Hematopoietic multipotent progenitor cell treated with erythropoietin and hydrocortisone succinate and interleukin-3 and kit ligand, for 8 days (in vitro differentiated cells): ENCODE results near the gene SAMD5.
A peak's percentile ranks its signal among the peaks of the same experiment; 100 is the strongest.

Source experiments
- DNase-seq: peaks from one replicate; pipeline ENCODE4 v3.0.0-alpha.2; 2015

SAMD5 gene

DNA sequence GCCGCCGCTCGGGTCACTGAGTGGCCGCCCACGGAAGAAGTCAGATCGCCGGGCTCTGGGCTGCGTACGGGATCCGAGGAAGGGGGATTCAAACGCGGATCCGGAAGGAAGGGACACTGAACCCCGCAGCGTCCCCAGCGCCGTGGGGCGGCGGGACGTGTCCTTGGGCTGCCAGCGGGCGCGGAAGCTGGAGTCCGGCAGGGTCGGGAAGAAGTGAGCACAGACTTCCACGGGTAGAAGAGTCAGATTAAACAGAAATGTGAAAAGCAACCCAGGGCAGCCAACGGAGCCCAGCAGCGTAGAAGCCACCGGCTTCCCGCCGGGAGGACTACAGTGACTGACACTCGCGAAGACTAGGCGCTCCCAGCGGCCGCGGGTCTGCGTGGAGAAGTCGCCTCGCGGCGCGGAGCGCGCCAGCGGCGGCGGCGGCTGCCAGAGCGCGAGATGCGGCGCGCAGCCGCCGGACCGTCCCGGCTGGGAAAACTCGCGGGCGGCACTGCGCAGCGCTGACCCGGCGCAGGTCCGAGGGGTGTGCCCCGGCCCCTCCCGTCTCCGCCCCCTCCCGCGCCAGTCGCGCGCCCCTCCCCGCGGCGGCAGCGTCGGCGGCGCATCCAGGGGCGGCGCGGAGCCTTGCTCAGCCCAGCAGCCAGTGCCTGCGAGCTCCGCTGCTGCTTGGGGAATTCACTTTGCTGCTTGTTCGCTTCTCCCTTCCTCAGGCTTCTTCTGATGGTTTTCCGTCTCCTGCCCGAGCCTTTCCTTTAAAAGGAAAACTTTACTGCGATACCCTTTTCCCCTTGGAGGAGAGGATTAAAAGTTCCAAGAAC lies at the start of gene SAMD5:
Gene SAMD5 (plus strand): TSS at position 649 of the 824 bp plus-strand sequence. CDS start 239 bp downstream, outside the sequence.
- DNase-seq, result peak; percentile 8

DNA sequence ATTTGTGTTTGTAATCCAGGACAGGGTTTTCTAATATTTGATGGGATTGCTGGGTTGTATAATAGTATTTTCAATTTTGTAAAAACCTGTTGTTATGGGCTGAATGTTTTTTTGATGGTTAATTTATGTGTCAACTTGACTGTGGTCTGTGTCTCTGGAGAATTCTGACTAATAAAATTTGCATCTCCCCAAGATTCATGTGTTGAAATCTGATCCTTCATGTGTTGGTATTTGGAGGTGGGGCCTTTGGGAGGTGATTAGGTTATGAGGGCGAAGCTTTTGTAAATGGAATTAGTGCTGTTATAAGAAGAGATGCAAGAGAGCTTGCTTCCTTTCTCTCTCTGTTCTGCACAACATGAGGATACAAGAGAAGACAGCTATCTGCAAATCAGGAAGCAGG lies 48.7 kb upstream of the SAMD5 start:
- no peak for DNase-seq

DNA sequence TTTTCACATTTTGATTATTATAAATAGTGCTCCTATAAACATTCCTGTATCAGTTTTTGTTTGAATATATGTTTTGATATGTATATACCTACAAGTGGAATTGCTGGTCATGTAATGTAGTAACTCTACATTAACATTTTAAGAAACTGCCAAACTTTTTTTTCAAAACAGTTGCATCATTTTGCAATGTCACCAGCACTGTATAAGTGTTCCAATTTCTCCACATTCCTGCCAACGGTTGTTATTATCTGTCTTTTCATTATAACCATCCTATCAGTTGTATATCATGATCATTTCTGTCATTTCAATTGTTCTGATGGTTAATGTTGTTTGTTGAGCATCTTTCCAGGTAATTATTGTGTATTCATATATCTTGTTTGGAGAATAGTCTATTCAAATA lies 44.8 kb upstream of the SAMD5 start:
- DNase-seq, result no peak

DNA sequence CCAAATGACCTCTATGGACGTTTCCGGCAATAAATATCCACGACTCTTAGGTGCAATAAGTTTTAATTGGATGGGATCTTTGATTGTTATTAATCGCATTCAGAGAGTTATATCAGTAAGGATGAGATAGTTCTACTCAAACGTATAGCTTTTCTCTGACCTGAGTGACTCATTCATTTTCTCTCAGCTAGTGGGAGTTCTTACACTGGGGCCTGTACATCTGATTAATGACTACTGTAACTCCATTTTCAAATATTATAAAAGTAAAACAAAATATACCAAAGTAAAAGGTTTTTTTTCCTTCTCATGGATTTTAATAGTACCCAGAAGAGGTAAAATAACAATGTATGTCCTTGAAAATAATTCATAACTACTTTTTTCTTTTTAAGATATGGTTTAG lies 41.1 kb upstream of the SAMD5 start:
- DNase-seq, result no peak

DNA sequence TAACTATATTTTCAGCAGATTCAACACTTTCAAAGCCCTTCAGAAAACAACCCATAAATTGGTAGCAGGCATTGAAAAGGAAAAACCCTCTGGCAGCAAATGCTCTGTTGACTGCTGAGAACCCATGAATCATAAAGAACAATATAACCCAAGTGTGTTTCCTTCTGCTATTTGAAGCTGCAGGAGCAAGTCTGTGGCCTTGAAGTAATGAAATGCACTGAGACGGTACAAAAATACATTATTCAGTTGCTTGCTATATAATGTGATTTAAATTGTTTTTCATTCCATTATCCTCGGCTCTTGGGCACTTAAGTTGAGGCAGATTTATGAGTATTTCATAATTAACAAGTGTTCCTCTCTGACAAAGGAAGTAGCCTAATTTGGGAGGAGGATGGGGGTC lies 40.6 kb upstream of the SAMD5 start:
- no peak for DNase-seq

DNA sequence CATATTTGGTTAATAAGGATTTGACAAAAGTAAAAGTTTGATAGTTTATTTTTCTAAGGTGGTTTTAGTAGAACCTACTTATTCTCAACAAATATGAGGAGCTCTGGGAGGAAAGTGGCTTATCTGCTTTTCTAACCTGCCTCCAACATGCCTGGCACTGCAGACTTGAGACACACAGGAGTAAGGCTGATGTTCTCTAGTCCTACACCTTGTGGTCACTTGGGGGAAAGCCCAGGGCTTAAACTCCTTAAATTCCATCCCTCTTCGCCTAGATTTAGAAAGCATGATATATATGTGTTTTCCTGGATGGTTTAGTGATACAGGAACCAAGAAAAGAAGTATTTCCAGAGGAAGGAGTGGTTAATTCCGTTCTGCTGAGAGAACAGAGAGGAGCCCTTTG lies 39.9 kb upstream of the SAMD5 start:
- no peak for DNase-seq

DNA sequence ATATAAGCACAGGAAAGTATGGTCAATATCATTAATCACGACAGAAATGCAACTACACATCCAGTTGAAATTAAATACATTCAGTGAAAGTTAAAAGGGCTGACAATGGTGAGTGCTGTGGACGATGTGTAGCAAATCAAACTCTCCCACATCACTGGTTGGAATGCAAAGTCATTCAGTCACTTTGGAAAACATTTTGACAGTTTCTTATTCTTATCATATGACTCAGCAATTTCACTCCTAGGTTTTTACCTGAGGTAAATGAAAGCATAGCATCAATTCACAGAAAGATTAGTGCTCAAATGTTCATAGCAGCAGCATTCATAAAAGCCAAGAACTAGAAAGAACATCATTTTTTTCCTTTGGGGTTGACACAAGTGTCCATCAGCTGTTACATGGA lies 28.6 kb upstream of the SAMD5 start:
- DNase-seq, result peak; percentile 1

DNA sequence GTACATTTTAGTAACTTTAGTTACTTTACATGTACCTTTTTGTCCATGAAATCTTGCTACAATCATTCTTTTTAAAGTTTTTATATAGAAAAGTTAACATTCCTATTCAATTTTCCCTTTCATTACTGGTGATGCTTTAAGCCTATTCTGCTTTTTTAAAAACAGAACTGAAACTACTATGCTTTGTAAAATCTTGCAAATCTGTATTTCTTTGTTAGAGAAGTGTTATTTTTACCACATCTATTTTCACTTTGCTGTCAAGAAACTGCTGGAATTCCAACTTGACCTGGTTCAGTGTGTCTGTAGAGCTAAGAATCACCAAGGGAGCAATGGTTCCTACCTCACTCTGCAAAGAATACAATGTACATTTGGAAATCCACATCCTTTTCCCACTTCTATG lies 21.8 kb upstream of the SAMD5 start:
- DNase-seq, result no peak

DNA sequence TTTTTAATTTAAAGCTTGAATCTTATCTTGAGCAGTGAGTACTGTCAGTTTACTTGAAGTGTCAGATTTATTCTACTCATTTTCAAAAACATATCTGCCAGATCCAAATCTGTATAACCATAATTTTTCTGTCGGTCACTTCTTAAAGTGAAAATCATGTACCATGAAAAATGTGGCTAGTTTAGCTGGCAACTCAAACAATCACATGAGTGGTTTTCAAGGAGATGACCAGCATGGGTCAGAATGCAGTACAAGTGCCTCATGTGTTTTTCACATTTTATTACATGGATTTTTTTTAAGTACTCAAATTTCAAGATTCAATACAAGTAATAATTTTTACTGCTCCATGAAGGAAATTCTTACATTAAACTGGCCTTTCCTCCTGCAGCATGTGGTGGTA lies 11.0 kb upstream of the SAMD5 start:
- no peak for DNase-seq

DNA sequence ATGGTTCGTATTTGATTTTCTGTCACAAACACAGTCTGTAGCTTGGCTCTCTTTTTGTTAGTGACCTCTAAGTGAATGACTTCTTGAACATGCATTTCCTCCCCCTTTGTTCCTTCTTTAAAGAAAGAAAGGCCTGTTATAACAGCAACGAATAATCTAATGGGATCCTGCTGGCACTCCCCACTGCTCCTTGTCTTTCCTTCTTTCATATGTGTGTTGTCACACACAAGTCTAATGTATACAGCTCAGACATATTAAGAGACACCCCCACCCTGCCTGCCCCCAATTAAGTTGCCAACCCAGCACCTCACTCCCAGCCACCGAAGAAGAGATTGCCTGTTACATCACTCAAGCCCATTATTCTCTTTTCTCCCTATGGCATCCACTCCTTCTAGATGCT lies 4.9 kb upstream of the SAMD5 start:
- DNase-seq, result no peak

DNA sequence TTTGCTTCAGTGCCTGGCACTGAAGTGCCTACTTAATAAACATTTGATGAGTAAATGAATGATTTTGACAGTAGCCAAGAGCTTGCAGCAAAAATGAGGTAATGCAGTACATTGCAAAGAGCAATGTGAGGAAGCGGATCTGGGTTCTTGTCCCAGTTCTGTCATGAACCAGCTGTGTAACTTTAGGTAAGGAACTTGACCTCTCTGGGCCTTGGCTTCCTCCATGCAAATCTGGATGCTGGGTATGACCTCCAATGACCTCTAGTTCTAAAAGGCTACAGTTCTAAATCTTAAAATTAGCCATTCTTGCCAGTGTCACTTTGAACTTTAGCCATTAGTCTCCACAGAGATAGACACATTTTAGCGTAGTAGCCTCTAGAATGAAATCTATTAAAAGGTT lies 3.6 kb upstream of the SAMD5 start:
- no peak for DNase-seq

DNA sequence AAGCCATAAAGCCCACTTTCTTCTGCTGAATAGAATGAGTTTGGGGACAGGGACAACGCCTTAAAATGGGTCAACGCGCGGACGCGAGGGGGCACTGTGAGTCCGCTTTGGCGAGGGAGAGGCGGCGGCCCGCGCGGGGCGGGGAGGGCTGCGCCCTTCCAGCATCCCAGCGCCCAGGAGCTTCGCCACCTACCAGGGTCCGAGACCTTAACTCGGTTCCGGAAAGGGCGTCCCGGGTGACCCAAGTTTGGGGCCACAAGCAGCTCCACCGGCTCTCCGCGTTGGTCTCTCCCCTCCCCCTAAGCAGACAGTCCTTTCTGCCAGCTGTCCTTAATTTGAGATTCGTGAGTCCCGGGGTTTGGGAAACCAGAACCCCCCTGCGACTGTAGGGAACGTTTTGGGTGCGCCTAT lies 1.8 kb upstream of the SAMD5 start:
- DNase-seq, result peak; percentile 55

DNA sequence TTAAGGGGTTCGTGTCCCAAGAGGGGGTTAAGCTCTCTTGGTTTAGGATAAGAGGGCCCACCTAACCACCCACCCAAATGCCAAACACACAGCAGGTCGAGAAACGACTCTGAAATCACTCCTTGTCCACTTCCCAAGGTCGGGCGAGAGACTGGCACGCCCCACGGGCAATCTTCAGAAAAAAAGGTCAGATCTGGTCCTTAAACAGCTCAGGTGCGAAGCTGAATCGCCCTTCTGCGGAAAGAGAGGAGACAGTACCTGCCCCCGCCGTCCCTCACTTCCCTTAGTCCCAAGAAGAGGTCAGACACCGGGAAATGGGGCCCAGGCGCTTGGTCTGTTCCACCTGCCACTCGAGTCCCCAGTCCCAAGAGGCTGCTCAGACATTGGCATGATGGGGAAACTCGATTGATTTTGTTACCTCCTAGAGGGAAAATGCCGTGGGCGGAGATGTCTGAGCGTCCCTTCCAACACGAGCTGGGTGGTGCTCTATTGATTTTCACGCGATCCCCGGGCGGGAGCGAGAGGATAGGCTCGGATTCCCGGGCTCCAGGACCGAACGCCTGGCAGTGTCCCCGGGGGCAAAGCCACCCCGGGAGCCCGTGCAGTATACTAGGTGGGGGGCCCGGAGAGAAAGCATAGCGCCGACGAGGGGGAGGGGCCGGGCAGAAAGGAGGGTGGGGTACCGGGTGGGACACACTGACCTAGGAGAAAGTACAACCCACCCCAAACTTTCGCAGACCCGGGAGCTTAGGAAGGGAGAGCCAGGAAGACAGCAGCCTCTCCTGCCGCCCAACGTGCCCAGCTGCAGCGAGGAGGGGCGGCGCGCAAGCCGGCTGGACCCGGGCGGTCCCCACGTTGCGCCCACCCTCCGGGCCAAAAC lies 1.1 kb upstream of the SAMD5 start:
- no peak for DNase-seq

DNA sequence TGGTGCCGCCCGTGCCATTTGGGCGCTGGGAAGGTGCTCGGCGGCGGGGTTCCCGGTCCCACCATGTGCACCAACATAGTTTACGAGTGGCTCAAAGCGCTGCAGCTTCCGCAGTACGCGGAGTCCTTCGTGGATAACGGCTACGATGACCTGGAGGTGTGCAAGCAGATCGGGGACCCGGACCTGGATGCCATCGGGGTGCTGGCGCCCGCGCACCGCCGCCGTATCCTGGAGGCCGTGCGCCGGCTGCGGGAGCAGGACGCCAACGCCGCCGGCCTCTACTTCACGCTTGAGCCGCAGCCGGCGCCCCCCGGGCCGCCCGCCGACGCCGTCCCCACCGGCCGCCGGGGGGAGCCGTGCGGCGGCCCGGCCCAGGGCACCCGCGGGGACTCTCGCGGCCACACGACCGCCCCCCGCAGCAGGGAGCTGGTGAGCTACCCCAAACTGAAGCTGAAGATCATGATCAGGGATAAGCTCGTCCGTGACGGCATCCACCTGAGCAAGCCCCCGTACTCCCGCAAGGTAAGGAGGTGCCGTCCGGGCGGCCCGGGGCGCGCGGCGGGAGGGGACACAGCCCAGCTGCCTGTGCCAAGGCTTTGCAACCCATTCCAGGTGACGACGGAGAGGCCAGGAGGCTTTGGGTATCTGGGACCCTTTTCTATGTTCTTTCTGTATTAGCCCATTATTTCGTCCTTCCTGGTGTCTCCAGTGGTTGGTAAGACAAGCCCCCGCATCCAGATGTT lies 547 bp downstream of the SAMD5 start:
- no peak for DNase-seq

DNA sequence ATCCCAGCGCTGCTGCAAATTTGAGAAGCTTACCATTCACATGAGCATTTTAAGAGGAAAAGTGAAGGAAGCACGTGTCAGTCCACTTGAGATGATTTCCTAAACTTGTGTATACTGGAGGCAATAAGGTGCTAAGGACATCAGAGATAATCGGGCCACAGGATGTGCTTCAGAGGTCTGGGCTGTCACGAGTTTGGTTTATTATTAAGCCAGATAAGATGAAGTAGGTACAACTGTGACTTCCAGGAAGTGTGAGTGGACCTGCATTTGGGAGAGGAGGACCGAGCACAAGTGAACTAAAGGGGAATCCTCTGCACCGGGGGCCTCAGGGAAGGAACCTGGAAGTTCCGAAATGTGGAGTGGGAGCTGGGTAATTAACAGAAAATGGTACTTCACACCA lies 1.4 kb downstream of the SAMD5 start:
- no peak for DNase-seq

DNA sequence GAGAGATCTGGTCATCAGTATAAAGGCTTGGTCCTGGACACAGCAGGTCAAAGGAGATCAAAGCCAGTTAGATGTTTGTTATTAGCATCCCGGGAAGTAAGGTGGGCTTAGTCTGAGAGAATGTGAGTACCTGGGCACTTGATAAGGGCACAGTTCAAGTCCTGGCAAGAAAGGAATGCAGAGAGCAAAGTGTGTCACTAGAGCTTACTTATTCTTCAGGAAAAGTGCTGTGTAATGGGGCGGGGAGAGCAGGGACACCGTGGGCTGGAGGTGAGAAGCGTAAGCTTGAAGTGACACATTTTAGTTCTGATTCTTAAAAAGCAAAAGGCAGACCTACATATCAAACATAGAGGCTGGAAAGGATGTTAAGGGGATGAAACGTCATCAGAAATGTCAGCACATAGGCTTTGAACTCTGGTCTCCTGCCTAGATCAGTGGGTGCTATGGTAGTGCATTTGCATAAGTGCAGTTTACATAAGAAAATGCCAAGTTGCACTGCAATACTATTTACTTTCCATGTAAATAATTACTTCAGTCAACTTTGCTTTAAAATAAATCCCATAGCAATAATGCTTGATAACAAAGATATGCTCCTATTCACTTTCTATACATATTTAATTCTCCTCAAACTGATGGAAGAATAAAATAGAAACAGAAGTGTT lies 2.6 kb downstream of the SAMD5 start:
- DNase-seq, result no peak

DNA sequence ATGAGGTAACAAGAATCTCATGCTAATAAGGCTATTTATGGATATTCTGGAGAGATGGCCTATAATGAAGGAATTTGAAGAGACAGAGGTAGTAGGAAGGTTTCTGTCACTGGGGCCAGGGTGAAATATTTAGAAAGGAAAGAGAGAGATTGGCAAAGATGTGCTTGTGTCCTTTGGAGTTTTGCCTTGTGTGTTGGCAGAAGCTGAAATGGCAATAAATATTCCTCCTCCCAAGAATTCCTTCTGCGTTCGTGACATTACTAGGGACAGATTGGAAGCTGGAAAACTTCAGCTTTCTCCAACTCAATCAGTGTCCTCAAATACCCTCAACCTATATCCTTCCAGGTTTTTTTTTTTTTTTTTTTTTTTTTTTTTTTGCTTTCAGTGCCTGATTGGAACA lies 6.3 kb downstream of the SAMD5 start:
- no peak for DNase-seq

DNA sequence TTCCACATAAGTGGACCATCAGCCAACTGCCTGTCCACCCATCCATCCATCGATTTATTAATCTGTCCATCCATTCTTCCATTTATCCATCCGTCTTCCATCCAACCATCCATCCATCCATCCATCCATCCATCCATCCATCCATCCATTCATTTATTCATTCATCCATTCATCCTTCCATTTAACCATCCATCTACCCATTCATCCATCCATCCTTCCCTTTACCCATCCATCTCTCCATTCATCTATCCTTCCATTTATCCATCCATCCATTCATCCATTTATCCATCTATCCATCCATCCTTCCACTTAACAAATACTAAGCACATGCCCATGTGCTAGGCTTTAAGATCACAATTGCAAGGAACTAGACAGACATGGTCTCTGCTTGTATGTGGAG lies 6.8 kb downstream of the SAMD5 start:
- DNase-seq, result no peak

DNA sequence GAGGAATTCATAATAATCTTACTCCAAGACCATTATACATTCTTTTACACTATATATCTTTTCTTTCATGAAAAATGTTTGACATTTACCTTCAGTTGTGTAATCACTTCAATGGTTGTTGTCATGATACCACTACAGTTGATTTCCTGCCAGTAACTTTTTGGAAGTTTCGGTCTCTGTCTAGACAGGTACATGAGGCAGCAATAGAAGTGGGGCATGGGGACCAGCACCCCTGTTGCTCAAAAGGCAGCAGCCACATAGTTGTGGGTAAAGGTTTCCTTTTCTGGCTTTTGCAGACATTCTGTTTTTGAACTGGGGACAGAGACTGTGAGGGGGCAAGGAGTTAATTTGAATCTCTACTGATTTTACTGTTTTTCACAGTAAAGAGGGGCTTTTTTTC lies 14.1 kb downstream of the SAMD5 start:
- no peak for DNase-seq

DNA sequence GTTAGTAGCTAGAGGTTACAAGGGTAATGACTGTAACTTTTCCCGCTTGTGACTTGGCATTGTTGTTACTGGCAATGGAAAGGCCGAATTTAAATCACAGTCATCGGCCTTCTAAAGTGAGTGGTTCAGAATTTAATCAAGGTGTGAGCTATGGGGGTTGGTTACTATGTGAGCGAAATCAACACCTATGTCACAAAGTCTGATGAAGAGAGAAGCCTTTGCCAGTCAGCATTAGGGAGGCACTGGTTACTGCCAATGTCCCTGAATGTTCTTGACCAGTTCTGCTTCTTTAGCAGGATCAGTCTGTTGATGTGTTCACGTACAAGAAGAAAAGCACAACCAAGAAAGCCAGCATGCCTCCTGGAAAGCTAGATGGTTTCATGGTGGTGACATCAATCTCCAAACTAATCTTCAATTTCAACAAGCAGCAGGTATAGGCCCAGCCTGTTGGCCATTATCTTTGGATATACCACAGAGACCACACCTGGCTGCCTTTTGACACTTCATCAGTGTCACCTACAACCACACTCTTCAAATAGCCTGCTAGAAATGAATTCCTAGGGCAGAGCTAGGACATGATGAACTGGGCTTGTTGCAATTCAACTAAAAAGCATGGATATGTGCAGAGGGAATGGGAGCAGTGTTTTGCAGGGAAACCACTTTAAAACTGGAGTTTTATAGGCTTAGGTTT lies 17.2 kb downstream of the SAMD5 start:
- no peak for DNase-seq

DNA sequence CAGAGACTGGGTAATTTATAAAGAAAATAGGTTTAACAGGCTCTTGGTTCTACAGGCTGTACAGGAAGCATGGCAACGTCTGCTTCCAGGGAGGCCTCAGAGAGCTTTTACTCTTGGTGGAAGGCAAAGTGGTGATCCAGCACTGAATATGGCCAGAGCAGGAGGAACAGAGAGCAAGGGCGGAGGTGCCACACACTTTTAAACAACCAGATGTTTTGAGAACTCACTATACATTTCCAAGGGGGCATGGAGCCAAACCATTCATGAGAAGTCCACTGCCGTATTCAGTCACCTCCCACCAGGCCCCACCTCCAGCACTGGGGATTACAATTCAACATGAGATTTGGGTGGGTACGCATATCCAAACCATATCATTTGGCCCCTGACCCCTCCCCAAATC lies 18.7 kb downstream of the SAMD5 start:
- DNase-seq, result no peak

DNA sequence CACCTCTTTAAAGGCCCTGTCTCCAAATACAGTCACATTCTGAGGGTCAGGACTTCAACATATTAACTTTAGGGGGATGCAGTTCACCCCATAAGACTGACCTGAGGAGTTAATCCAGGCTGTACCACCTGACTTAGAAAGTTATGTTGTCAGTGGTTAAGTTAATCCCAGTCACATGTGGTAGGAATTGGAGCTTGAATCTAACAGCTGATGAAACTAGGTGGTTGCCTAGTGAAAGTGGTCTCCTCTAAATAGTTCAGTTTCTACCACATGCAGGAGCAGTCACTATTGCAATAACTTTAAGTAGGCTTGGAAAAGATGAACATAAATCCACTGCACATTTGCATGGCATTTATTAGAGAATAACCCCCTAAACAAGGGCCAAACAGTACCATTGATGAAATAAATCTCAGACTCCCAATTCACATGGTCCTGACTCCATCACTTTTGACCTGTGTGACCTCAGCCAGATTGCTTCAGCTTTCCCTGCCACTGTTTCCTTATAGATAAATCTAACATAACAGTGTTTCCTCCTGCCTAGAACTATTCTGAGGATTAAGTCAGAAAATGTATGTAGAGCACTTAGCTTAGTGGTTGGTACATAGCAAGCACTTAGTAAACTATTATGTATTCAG lies 20.1 kb downstream of the SAMD5 start:
- no peak for DNase-seq
